GM23248 (cell line): ENCODE data around the gene NFKBIB.
"Not testable (repeated sequence)": the region's sequence is repeated elsewhere in the genome, so short reads cannot be mapped to it uniquely, and the experiment has no call there.

ENCODE experiments used
- EZH2 ChIP-seq: fragments of 200-600 bp; sonication (generic); IDR thresholded peaks from 2 replicates; pipeline ENCODE4 v1.6.1; 2018; ENCODE audit warnings: antibody characterized with exemption, mild to moderate bottlenecking; ENCODE audit not compliant: insufficient read depth, poor library complexity, severe bottlenecking
- EZH2phosphoT487 ChIP-seq: fragments of 200-600 bp; sonication (generic); IDR thresholded peaks from 2 replicates; pipeline ENCODE4 v1.6.1; 2018; ENCODE audit warnings: antibody characterized with exemption, moderate library complexity, mild to moderate bottlenecking, low read depth; ENCODE audit not compliant: insufficient read depth

- not testable (repeated sequence) for TF ChIP-seq EZH2, EZH2phosphoT487
These were observed 26.4 kb upstream of the NFKBIB start for GRCh38 chr19:38873400-38873799.
